ENCODE results near the gene KDELR1. TPM values are rescaled to one million over a fixed set of nuclear protein-coding genes. Genes with fewer than 3 reads are reported as not detected.

The KDELR1 gene
- total and polyA plus RNA-seq, 4 donors = 60.7 to 128 (median 108) TPM

GRCh38 chr19:48346191-48346590 is 45.2 kb downstream of the KDELR1 start:
- H3K27me3 ChIP-seq (ENCODE audit: control insufficient read depth in 1 of 2, insufficient read depth in 2 of 2, low read length in 1 of 2) = no peaks in the 10 kb centered on the region
- H3K36me3 ChIP-seq (ENCODE audit: control insufficient read depth in 1 of 2, insufficient read depth in 2 of 2, low read length in 1 of 2) = no peaks in the 10 kb centered on the region
- H3K9me3 ChIP-seq (ENCODE audit: control insufficient read depth, low read length) = no peaks in the 10 kb centered on the region
- intact Hi-C loops (cut with DNase I) = no loop called here
- no peak overlapping the region for H3K27ac ChIP-seq (ENCODE audit: low read depth in 1 of 2, low read length in 2 of 2)
- 88 to 94% methylated on average over 2 of the region's 2 CpGs for WGBS, 2 donors
- DNase-seq (no peak), ATAC-seq (ENCODE audit: low FRiP score) (no peak)
- H3K4me3 ChIP-seq (ENCODE audit: low read length in 2 of 2) = no peak overlapping the region
- no peaks in the 10 kb centered on the region for H3K4me1 ChIP-seq (ENCODE audit: control insufficient read depth in 1 of 2, insufficient read depth in 2 of 2, low read length in 2 of 2)

- H3K4me3 ChIP-seq (ENCODE audit: low read length in 2 of 2) = no peak overlapping the region
- no peaks in the 10 kb centered on the region for H3K36me3 ChIP-seq (ENCODE audit: control insufficient read depth in 1 of 2, insufficient read depth in 2 of 2, low read length in 1 of 2)
- no peak overlapping the region for H3K27ac ChIP-seq (ENCODE audit: low read depth in 1 of 2, low read length in 2 of 2)
- no peaks in the 10 kb centered on the region for H3K9me3 ChIP-seq (ENCODE audit: control insufficient read depth, low read length)
- WGBS, 2 donors = 93 to 98% methylated on average over 6 of the region's 6 CpGs
- H3K27me3 ChIP-seq (ENCODE audit: control insufficient read depth in 1 of 2, insufficient read depth in 2 of 2, low read length in 1 of 2) = no peaks in the 10 kb centered on the region
- intact Hi-C loops (cut with DNase I) = no loop called here
- ATAC-seq (ENCODE audit: low FRiP score) (no peak), DNase-seq (no peak)
- no peaks in the 10 kb centered on the region for H3K4me1 ChIP-seq (ENCODE audit: control insufficient read depth in 1 of 2, insufficient read depth in 2 of 2, low read length in 2 of 2)
Observed at GRCh38 chr19:48344892-48345291, 46.5 kb downstream of the KDELR1 start.

GRCh38 chr19:48342841-48343540 is 48.4 kb downstream of the KDELR1 start:
- DNase-seq = no peak
- WGBS, 2 donors = 93 to 95% methylated on average over 23 of the region's 23 CpGs

GRCh38 chr19:48342414-48342738 is 49.0 kb downstream of the KDELR1 start:
- DNase-seq = no peak
- H3K36me3 ChIP-seq (ENCODE audit: control insufficient read depth in 1 of 2, insufficient read depth in 2 of 2, low read length in 1 of 2) = no peaks in the 10 kb centered on the region
- H3K9me3 ChIP-seq (ENCODE audit: control insufficient read depth, low read length) = no peaks in the 10 kb centered on the region
- no peak overlapping the region for H3K27ac ChIP-seq (ENCODE audit: low read depth in 1 of 2, low read length in 2 of 2)
- no peaks in the 10 kb centered on the region for H3K27me3 ChIP-seq (ENCODE audit: control insufficient read depth in 1 of 2, insufficient read depth in 2 of 2, low read length in 1 of 2)
- WGBS, 2 donors = 88 to 94% methylated on average over 20 of the region's 20 CpGs
- ATAC-seq (ENCODE audit: low FRiP score) = no peak
- no peak overlapping the region for H3K4me3 ChIP-seq (ENCODE audit: low read length in 2 of 2)
- intact Hi-C loops (cut with DNase I) = no loop called here
- H3K4me1 ChIP-seq (ENCODE audit: control insufficient read depth in 1 of 2, insufficient read depth in 2 of 2, low read length in 2 of 2) = no peaks in the 10 kb centered on the region

More at GRCh38 chr19:48342841-48343540, 48.4 kb downstream of the KDELR1 start:
- Histone ChIP-seq H3K4me3 (ENCODE audit: low read length in 2 of 2) (no peak overlapping the region), H3K9me3 (ENCODE audit: control insufficient read depth, low read length) (no peaks in the 10 kb centered on the region), H3K27me3 (ENCODE audit: control insufficient read depth in 1 of 2, insufficient read depth in 2 of 2, low read length in 1 of 2) (no peaks in the 10 kb centered on the region), H3K4me1 (ENCODE audit: control insufficient read depth in 1 of 2, insufficient read depth in 2 of 2, low read length in 2 of 2) (no peaks in the 10 kb centered on the region), H3K36me3 (ENCODE audit: control insufficient read depth in 1 of 2, insufficient read depth in 2 of 2, low read length in 1 of 2) (no peaks in the 10 kb centered on the region), H3K27ac (ENCODE audit: low read depth in 1 of 2, low read length in 2 of 2) (no peak overlapping the region)
- ATAC-seq (ENCODE audit: low FRiP score) = no peak
- intact Hi-C loops (cut with DNase I) = no loop called here

GRCh38 chr19:48341515-48342413 is 49.6 kb downstream of the KDELR1 start:
- intact Hi-C loops (cut with DNase I) = no loop called here
- no peak overlapping the region for H3K4me3 ChIP-seq (ENCODE audit: low read length in 2 of 2)
- DNase-seq = no peak
- H3K27ac ChIP-seq (ENCODE audit: low read depth in 1 of 2, low read length in 2 of 2) = no peak overlapping the region
- H3K4me1 ChIP-seq (ENCODE audit: control insufficient read depth in 1 of 2, insufficient read depth in 2 of 2, low read length in 2 of 2) = no peaks in the 10 kb centered on the region
- no peaks in the 10 kb centered on the region for H3K9me3 ChIP-seq (ENCODE audit: control insufficient read depth, low read length)
- ATAC-seq (ENCODE audit: low FRiP score) = no peak
- no peaks in the 10 kb centered on the region for H3K36me3 ChIP-seq (ENCODE audit: control insufficient read depth in 1 of 2, insufficient read depth in 2 of 2, low read length in 1 of 2)
- 94 to 96% methylated on average over 10 of the region's 10 CpGs for WGBS, 2 donors
- no peaks in the 10 kb centered on the region for H3K27me3 ChIP-seq (ENCODE audit: control insufficient read depth in 1 of 2, insufficient read depth in 2 of 2, low read length in 1 of 2)

GRCh38 chr19:48340995-48341394 is 50.4 kb downstream of the KDELR1 start:
- WGBS, 2 donors = 94% methylated on average over 11 of the region's 11 CpGs
- Histone ChIP-seq H3K27me3 (ENCODE audit: control insufficient read depth in 1 of 2, insufficient read depth in 2 of 2, low read length in 1 of 2) (no peaks in the 10 kb centered on the region), H3K4me3 (ENCODE audit: low read length in 2 of 2) (no peak overlapping the region), H3K9me3 (ENCODE audit: control insufficient read depth, low read length) (no peaks in the 10 kb centered on the region), H3K27ac (ENCODE audit: low read depth in 1 of 2, low read length in 2 of 2) (no peak overlapping the region), H3K4me1 (ENCODE audit: control insufficient read depth in 1 of 2, insufficient read depth in 2 of 2, low read length in 2 of 2) (no peaks in the 10 kb centered on the region), H3K36me3 (ENCODE audit: control insufficient read depth in 1 of 2, insufficient read depth in 2 of 2, low read length in 1 of 2) (no peaks in the 10 kb centered on the region)
- intact Hi-C loops (cut with DNase I) = no loop called here
- ATAC-seq (ENCODE audit: low FRiP score) = no peak
- DNase-seq = no peak

- 93% methylated on average over 14 of the region's 14 CpGs for WGBS, 2 donors
Observed at GRCh38 chr19:48338802-48339503, 52.4 kb downstream of the KDELR1 start.

GRCh38 chr19:48338253-48338755 is 53.0 kb downstream of the KDELR1 start:
- H3K36me3 ChIP-seq (ENCODE audit: control insufficient read depth in 1 of 2, insufficient read depth in 2 of 2, low read length in 1 of 2) = no peaks in the 10 kb centered on the region
- ATAC-seq (ENCODE audit: low FRiP score) (no peak), DNase-seq (no peak)
- intact Hi-C loops (cut with DNase I) = loop anchor here in 1 of 2 donors (10.0 kb wide), 2 partner anchors 74 to 246 kb away; no protein-coding TSS in a partner anchor
- H3K27ac ChIP-seq (ENCODE audit: low read depth in 1 of 2, low read length in 2 of 2) = no peak overlapping the region
- H3K4me1 ChIP-seq (ENCODE audit: control insufficient read depth in 1 of 2, insufficient read depth in 2 of 2, low read length in 2 of 2) = no peaks in the 10 kb centered on the region
- H3K9me3 ChIP-seq (ENCODE audit: control insufficient read depth, low read length) = no peaks in the 10 kb centered on the region
- no peaks in the 10 kb centered on the region for H3K27me3 ChIP-seq (ENCODE audit: control insufficient read depth in 1 of 2, insufficient read depth in 2 of 2, low read length in 1 of 2)
- WGBS, 2 donors = 90 to 93% methylated on average over 14 of the region's 14 CpGs
- H3K4me3 ChIP-seq (ENCODE audit: low read length in 2 of 2) = no peak overlapping the region

More at GRCh38 chr19:48338802-48339503, 52.4 kb downstream of the KDELR1 start:
- Histone ChIP-seq H3K4me1 (ENCODE audit: control insufficient read depth in 1 of 2, insufficient read depth in 2 of 2, low read length in 2 of 2) (no peaks in the 10 kb centered on the region), H3K9me3 (ENCODE audit: control insufficient read depth, low read length) (no peaks in the 10 kb centered on the region), H3K27me3 (ENCODE audit: control insufficient read depth in 1 of 2, insufficient read depth in 2 of 2, low read length in 1 of 2) (no peaks in the 10 kb centered on the region), H3K27ac (ENCODE audit: low read depth in 1 of 2, low read length in 2 of 2) (no peak overlapping the region), H3K36me3 (ENCODE audit: control insufficient read depth in 1 of 2, insufficient read depth in 2 of 2, low read length in 1 of 2) (no peaks in the 10 kb centered on the region), H3K4me3 (ENCODE audit: low read length in 2 of 2) (no peak overlapping the region)
- DNase-seq (no peak), ATAC-seq (ENCODE audit: low FRiP score) (no peak)
- intact Hi-C loops (cut with DNase I) = loop anchor here in 1 of 2 donors (10.0 kb wide), 2 partner anchors 74 to 246 kb away; no protein-coding TSS in a partner anchor
